Islet precursor cell (in vitro differentiated cells): Measurements from ENCODE around the gene TMEM121.
A peak's percentile ranks its signal among the peaks of the same experiment; 100 is the strongest.

Source experiments
- DNase-seq: peaks from one replicate; pipeline ENCODE4 v3.0.0-alpha.2; 2018

TMEM121 gene

GRCh38 chr14:105525861-105526775, at the start of gene TMEM121:
TMEM121 (plus strand) TSS chr14:105526583; CDS start chr14:105528835, 2,252 bp downstream.
- no peak for DNase-seq

DNA sequence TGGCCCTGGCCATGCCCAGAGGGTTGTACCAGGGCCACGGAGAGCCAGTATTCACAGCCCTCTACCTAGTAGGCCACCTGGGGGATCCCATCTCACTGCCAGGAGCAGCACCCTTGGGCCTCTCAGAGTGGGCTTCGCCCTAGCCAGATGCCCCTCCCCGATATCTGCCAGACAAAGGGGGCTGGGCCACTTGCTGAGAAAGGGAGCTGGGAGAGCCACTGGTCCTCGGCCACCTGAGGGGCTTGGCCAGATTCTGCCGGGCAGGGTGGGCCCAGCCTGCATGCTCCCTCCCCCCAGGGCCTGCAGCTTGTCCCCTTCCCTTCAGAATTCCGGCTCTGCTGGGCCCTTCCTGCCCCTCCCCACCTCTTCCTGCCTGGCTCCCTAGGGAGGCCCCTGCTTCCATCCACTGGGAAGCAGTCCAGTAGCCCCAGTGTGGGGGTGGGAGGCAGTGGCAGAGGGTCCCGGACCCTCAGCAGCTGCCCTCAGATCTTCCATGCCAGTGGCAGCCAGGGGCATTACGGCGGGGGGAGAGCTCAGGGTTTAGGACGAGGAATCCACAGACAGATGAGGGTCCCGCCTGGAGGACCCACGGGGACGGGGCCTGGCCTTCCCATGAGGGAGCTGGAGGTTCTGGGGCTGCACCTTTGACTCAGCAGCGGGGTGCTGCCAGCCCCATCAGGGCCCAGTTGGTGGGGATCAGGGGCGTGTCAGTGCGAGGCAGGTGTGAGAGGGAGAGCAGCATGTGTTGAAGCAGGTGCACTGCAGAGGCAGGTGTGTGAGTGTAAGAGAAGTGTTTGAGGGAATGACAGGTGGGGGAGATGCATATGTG, 49.3 kb upstream of the TMEM121 start:
- no peak for DNase-seq

DNA sequence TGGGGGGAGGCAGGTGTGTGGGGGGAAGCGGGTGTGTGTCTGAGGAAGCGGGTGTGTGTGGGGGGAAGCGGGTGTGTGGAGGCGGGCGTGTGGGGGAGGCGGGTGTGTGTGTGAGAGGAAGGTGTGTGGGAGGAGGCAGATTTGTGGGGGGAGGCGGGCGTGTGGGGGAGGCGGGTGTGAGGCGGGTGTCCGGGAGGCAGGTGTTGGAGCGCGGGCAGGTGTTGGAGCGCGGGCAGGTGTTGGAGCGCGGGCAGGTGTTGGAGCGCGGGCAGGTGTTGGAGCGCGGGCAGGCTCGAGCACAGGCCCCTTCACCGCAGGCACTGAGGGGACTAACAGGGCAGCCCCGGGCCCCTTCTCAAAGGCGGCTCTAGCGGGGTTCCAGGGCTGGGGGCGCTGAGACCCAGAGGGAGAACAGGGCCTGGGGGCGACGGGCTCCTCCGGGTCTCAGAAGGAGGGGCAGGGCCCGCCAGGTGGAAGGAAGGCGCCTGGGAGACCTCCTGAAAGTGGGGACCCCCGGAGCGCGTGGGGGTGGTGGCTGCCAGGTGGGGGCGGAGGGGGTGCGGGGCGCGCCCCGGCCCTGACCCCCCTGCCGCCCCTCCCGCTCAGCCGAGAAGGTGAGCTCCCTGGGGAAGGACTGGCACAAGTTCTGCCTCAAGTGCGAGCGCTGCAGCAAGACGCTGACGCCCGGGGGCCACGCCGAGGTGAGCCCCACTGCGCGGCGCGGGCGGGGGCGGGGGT, 48.6 kb upstream of the TMEM121 start:
- DNase-seq: no peak

DNA sequence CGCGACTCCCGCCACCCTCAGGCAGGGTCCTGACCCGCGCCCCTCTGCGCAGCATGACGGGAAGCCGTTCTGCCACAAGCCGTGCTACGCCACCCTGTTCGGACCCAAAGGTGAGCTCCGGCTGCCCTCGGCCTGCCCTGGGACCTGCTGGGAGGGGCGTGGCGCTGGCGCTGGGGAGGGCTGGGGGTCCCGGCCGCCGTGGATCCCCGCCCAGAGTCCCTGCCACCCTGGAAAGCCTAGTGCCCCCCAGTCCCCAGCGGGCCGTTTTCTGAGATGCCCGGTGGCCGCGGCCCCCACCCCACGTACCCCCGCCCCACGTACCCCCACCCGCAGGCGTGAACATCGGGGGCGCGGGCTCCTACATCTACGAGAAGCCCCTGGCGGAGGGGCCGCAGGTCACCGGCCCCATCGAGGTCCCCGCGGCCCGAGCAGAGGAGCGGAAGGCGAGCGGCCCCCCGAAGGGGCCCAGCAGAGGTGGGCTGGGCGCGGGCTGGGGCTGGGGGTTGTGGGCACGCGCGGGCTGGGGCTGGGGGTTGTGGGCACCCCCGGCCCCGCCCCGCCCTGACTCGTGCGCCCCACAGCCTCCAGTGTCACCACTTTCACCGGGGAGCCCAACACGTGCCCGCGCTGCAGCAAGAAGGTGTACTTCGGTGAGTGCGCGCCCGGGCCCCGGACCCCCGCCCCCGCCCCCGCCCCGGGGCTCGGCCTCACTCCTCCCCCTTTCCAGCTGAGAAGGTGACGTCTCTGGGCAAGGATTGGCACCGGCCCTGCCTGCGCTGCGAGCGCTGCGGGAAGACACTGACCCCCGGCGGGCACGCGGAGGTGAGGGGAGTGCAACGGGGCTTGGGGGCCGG, 47.8 kb upstream of the TMEM121 start:
- DNase-seq: no peak

DNA sequence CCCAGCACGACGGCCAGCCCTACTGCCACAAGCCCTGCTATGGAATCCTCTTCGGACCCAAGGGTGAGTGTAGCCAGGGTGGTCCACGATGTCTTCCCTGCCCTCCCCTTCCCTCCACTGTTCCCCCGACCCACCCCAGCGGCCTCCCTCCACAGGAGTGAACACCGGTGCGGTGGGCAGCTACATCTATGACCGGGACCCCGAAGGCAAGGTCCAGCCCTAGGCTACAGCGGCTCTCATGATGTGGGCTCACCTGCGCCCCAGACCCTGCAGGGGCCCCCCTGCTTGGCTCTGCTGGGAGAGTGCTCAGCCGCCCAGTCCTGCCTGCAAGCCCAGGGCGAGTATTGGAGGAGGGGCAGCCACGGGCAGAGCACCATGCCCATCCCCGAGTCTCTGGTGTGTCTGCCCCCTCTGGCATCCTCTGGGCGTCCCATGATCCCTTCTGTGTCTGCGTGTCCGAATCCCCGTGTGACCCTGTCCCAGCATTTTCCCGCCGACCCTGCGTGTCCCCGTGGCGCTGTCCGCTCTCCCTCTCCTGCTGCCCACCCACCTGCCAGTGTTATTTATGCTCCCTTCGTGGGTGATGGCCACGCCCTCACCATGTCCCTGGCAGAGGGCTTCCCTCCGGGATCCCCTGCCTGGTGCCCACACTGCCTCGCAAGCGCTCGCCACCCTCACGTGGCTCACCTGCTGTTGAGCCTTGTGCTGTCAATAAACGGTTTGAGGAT, 46.8 kb upstream of the TMEM121 start:
- DNase-seq: no peak

GRCh38 chr14:105480199-105480746, 46.1 kb upstream of the TMEM121 start:
- no peak for DNase-seq

- peak; percentile 95 for DNase-seq
Observed at GRCh38 chr14:105480807-105481801, 45.3 kb upstream of the TMEM121 start.

GRCh38 chr14:105481886-105482457, 44.4 kb upstream of the TMEM121 start:
- DNase-seq: peak; percentile 96

DNA sequence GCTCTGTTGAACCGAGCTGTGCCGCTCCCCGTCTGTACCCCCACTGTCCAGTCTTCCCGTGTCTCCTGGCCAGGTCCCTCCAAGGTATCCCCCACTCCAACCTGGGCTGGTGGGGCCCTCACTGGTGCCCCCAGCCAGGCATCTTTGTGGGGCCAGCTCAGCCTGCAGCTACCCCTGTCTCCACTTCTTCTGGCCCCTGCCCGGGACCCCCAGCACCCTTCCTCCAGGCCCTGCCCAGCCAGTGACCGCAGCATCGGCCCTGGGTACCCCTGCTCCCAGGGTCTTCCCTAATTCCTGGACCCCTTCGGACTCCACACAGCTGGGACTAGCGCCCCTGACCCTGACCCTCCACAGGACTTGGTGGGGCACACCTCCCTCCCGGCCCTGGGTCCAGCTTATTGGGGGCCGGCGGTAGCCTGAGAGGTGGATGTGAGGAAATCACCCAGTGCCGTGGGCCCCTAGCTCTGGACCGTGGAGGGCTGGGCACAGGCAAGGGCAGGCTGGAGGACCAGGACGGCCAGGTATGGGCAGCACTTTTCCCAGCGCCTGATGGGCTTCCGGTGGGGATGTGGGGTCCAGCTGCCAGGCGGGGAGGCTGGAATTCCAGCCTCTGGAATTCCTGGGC, 43.8 kb upstream of the TMEM121 start:
- DNase-seq: no peak

- DNase-seq: no peak
Observed at GRCh38 chr14:105483300-105484068, 42.9 kb upstream of the TMEM121 start.

- no peak for DNase-seq
Observed at GRCh38 chr14:105484069-105484996, 42.0 kb upstream of the TMEM121 start.

GRCh38 chr14:105484997-105485393, 41.4 kb upstream of the TMEM121 start:
- no peak for DNase-seq

- DNase-seq: peak; percentile 89
Observed at GRCh38 chr14:105485739-105486162, 40.6 kb upstream of the TMEM121 start.

GRCh38 chr14:105486163-105486973, 40.0 kb upstream of the TMEM121 start, which contains the start of gene CRIP1:
CRIP1 (plus strand) TSS chr14:105486886; CDS start chr14:105487260, 374 bp downstream.
- DNase-seq: no peak

GRCh38 chr14:105486974-105487448, 39.4 kb upstream of the TMEM121 start:
- DNase-seq: no peak
